IPS-NIHi11 (cell line): ENCODE data around the gene TLX1.
"Not testable (repeated sequence)": the region's sequence is repeated elsewhere in the genome, so short reads cannot be mapped to it uniquely, and the experiment has no call there.

Experiments
- DNase-seq: peaks from one replicate; pipeline ENCODE4 v3.0.0; 2012; ENCODE audit warnings: mixed read lengths, low spot score

Gene TLX1

GRCh38 chr10:101152316-101152715, 21.2 kb downstream of the TLX1 start:
- no peak for DNase-seq

- not testable (repeated sequence) for DNase-seq
Measured at GRCh38 chr10:101154506-101154905, 23.4 kb downstream of the TLX1 start.

DNA sequence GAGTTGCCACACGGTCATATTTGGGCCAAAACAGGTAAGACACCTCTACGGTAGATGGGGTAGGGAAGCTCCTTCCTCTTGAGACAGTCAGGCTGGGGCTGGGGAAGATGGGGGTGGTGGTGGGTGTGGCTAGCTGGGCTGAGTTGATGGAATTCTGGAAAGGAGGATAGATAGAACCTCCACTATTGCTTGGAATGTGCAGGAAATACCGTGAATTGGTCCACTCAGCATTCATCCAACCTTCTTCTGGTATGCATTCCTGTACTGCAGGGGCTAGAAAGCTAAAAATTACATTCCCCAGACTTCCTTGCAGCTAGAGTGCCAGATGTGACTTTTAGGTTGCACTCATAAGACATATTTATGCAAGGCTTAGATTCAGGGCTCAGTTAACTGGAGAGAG, 24.8 kb downstream of the TLX1 start:
- DNase-seq: no peak

GRCh38 chr10:101157756-101158458, 26.8 kb downstream of the TLX1 start:
- DNase-seq: no peak

DNA sequence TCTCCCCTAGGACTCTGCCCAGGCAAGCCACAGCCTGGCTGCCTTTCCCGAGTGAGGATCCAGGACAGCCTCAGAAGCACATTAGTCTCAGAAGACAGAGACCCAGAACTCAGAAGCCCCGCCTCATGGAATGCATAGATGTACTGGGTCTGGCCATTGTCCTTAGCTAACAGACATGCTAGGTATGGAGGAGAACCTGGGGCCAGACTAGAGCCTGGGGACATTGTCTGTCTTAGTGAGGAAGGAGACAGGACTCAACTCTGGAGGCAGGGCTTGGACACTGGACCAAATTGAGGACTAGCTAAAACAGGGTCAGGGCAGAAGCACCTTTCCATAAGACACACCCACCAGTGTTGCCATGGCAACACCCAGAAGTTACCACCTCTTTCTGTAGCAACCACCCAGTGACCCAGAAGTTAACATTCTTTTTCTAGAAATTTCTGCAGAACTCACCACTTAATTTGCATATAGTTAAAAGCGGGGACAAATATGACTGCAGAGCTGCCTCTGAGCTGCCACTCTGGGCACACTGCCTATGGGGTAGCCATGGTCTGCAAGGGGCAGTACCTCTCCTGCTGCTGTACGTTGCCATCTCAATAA, 27.5 kb downstream of the TLX1 start:
- DNase-seq: no peak

GRCh38 chr10:101161494-101162299, 30.6 kb downstream of the TLX1 start:
- peak; percentile 92 for DNase-seq

GRCh38 chr10:101162677-101163076, 31.6 kb downstream of the TLX1 start:
- no peak for DNase-seq

DNA sequence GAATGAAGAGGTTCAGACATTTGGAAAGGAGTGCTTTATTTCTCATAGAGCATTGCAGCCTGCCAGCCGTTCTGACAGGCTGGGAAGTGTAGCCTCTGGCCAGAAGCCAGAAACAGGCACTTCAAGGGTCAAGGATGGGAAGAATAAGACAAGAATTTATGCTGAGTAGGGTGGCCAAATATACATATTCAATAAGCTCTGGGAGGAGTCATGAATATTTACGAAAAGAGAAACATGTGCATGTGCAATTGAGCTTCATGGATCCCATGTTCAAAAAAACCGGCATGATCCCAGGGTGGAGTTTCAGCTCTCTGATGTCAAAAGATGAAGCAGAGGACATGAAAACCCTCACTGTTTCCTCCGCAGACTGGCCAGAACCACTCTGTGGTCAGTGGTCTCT, 32.9 kb downstream of the TLX1 start:
- DNase-seq: no peak

- no peak for DNase-seq
Measured at GRCh38 chr10:101165736-101166135, 34.6 kb downstream of the TLX1 start.

DNA sequence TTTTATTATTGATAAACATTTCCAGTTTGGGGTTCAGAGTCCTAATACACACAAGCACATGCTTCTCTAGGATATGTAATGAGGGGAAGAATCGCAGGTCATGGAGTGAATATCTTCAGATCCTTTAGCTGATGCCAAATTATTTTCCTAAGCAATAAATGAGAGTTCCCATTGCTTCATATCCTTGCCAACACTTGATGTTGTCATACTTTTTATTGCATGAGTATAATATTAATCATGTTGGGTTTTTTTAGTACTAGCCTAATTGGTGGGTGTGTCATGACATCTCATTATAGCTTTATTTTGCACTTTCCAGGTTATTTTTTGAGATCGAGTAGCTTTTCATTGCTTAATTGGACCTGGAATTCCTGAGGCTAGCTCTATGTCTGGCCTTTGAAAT, 35.3 kb downstream of the TLX1 start:
- DNase-seq: no peak

DNA sequence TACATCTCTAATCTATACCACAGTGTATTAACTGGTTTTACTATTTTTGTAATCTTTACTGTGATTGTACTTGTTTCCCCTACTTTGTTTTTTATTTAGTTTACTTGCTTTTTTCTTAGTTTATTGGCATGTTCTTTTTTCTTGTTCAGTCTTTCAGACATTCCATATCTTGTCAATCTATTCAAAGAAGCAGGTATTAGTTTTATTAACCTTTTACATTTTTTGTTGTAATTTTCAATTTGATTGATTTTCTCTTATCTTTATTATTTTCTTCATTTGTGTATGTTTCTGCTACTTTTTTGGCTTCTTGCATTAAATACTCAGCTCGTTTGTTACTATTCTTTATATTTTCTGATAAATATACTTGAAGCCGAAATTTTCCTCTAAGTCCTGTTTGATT, 41.6 kb downstream of the TLX1 start:
- DNase-seq: no peak

GRCh38 chr10:101174319-101174718, 43.2 kb downstream of the TLX1 start:
- no peak for DNase-seq

GRCh38 chr10:101176577-101176976, 45.5 kb downstream of the TLX1 start:
- DNase-seq: no peak

DNA sequence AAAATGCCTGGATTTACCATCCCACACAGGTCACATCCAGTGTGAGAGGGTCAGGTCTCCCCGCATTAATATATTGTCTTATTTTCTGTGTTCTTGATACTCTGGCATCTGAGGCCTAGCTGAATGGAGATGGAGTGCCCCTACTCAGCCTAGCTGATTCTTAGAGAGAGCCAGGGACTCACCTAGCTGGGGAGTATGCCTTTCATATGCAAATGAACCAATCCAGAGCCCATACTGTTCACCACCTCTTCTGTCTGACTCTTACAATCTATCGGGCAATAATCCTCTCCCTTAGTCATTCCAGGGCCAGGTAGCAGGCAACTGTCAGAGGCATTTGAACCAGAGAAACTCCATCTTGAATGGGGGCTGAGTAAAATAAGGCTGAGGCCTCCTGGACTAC, 51.8 kb downstream of the TLX1 start:
- DNase-seq: peak; percentile 57

DNA sequence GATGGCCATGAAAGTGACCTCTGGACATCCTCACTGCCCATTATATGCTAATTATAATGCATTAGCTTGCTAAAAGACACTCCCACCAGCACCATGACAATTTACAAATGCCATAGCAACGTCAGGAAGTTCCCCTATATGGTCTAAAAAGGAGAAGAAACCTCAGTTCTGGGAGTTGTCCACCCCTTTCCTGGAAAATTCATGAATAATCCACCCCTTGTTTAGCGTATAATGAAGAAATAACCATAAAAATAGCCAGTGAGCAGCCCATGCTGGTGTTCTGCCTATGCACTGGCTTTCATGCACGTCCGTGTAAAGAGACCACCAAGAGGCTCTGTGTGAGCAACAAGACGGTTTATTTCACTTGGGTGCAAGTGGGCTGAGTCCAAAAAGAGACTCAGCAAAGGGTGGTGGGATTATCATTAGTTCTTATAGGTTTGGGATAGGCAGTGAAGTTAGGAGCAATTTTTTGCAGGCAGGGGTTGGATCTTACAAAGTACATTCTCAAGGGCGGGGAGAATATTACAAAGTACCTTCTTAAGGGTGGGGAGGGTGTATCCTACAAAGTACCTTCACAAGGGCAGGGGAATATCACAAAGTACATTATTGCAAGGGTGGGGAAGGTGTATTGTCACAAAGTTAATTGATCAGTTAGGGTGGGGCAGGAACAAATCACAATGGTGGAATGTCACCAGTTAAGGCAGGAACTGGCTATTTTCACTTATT, 52.5 kb downstream of the TLX1 start:
- no peak for DNase-seq
